ENCODE data around the gene GRPEL1.

The GRPEL1 gene

DNA sequence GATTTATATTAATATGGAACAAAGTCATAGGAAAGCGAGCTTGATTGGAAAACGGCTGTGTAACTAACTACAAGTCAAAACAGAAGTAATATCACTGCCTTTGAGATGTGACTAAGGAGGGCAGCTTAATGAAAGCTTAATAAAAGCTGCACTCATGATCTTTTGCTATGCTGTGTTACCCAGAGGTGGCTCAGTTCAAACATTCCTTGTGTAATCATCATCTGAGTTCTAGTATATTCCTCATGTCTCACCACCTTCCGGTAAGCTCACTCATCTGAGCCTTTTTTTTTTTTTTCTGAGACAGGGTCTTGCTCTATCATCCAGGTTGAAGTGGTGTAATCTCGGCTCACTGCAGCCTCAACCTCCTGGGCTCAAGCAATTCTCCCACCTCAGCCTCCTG lies 5.0 kb downstream of the GRPEL1 start:
- no peak for FAIRE-seq

DNA sequence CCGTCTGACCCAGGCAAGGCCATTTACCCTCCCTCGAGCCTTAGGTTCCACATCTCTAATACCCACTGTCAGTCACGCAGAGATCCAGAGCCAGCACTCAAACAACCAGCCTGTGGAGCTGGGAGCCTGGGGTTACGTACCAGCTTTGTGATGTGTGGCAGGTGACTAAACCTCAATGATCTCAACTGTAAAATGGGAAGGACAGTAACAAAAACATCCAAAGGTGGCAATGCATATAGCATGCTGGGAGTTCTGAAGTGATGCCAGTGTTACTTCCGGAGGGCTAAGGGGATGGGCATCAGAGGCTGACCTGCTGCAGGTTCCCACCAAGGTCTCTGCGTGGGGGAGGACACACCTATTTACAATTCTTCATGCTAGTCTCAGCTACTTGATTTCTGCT lies 6.0 kb downstream of the GRPEL1 start:
- no peak for FAIRE-seq

DNA sequence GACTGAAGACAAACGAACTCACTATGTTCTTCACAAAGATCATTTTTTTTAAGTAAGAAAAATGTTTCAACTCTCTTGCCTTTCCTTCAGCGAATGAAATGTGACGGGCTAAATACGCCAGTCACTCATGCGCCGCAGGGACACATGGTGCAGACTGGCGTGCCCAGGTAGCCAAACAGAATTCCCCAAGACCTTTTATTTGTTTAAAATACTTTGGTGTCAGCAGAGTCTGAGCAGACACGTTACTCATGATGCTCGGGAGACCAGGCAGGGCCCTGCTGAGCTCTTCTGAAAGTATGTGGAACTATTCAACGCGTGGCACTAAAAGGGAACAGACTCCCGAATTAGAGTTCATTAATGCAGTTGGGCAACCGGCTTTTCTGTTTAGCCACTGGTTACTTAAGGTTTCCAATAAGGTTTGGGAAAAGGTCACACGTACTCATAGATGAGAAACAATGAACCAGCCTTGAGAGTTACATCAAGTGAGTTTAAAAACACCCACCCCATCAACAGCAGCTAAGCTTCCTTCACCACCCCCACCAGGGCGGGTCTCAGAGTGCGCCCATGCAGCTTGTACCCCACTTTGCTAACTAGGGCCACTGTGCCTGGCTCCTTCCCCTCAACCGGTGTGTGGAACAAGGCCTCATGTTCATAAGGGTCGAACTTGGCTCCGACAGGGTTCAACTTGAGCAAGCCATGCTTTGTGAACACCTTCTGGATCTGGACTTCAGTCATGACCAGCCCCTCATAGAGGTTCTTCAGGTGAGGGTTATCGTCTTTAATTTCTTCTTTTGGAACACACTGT lies 7.3 kb downstream of the GRPEL1 start:
- no peak for FAIRE-seq

DNA sequence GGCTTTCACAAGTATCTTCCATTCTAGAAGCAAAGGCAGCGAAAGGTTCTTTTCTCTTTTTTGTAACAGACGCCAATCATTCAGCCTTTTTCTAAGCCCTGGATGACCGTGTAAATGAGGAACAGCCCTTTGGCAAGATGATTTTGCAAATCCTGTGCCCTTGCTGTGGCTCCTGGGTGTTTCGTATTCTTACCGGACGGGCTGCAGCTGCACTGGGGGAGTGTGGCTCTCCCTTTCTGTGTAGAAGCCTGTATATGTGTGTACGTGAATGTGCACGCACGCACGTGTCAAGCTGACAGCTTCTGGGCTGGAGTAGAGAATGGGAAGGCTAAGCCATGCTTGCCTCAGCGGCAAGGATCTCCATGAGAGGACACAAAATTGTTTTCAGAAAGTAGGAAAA lies 8.2 kb downstream of the GRPEL1 start:
- no peak for FAIRE-seq

DNA sequence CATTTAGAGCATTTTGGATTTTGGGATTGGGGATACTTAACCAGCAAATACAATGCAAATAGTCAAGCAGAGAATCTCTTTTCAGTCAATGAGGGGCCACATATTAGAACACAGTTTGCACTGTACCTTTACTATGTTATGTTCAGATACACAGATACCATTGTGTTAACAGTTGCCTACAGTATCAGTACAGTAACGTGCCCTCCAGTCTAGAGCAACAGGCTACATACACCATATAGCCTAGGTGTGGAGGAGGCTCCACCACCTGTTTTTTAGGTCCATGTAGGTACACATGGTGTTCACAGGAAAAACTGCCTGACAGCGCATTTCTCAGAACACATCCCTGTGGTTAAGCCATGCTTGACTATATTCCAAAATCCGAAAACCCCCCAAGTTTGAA lies 9.1 kb downstream of the GRPEL1 start:
- no peak for FAIRE-seq

DNA sequence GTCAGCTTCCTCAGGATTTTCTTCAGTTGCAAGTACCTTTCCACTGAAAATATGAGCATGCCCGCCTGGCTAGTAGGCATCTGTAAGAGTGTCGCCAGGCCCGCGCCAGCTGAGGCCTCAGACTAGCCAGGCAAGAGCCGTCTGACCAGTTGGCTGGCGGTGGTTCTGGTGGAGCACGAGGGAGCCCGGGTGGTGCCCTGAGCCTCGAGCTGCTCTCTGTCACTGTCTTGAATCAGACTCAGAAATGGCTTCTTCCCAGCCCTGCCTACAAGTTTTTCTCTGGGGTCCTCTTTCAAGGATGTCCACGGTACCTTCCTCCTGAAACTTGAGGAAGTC lies 11.9 kb downstream of the GRPEL1 start:
- no peak for FAIRE-seq

DNA sequence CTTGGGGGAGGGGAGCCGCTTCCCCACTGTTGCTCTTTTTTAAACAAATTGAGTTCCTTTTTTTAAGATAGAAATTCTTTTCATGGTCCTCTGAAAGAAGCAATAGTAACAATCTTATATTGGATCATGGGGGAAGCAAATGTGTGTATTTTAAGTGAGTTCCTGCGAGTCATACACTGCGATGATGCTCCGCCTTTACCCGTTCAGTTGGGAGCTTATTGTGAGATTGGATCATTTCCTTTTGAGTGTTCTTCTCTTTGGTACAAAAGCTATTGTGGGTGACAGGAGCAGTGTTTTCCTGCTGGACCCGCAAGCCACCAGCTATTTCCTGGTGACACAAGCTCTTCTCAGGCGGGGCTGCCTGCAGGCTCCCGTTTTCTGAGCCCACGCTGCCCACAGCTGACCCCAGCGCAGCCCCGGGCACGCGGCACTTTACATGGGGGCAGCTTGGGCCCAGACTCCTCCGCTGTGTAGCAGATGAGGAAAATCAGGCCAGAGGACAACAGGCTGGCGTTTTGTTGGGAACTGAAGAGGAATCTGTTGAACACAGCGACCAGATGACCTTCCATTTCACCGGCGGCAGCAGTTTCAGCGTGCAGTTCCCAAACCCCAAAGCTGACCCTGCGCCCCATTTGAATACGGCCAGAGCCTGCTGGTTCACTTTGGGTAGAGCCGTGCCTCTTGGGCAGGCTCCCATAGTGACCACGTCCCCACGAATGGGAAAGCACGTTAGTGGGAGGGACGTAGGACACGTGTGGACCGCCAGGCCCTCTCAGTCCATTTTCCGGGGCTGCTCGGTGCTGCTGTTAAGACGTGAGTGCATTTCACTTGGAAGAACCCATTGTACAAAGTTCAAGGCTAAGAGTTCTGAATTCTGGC lies 12.5 kb downstream of the GRPEL1 start:
- no peak for FAIRE-seq

DNA sequence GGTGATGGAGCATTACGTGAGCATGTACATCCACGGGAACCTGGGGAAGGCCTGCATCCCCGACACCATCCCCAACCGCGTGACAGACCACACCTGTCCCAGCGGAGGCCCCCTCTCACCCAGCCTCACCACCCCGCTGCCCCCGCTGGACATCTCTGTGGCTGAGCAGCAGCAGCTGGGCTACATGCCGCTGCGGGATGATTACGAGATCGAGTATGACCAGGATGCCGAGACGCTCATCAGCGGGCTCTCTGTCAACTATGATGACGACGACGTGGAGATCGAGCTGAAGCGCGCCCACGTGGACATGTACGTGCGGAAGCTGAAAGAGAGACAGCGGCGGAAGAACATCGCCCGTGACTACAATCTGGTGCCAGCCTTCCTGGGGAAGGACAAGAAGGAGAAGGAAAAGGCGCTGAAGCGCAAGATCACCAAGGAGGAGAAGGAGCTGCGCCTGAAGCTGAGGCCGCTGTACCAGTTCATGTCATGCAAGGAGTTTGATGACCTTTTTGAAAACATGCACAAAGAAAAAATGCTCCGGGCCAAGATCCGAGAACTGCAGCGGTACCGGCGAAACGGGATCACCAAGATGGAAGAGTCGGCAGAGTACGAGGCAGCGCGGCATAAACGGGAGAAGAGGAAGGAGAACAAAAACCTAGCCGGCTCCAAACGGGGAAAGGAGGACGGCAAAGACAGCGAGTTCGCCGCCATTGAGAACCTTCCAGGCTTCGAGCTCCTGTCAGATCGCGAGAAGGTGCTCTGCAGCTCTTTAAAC lies 13.6 kb downstream of the GRPEL1 start:
- FAIRE-seq, result no peak

DNA sequence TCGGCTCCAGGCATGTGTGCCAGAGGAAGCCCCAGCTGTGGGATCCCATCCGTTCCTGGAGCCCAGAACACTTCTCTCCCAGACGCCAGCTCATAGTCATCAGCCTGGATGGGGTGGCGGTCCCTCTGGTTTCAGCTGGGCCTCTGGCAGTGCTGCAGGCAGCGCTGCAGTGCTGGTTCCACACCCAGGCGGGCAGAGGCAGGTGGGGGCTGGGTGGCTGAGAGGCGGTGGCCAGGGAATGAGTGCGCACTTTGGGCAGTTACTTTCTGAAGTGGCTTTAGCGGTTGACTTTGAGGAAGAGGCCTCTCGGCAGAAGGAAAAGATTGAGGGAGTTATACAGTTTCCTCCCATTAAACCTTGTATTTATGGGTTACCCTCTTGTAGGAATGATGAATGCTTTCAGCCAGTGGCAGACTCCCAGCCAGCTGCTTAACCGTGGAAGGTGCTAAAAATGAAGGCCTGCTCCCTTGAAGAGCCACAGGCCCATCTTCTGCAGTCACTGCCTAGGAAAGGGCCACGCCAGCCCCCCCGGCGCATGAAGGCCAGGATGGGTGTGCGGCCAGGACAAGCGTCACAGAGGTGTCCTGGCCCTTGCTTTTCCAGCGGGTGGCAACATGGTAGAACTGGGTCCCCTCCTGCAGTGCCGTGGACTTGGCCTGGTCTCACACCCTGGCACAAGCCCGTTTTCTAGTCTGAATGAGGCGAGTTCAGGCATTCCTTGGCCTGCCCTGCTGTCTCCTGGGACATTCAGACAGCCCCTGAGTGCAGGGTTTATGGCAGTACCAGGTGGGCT lies 14.7 kb downstream of the GRPEL1 start:
- no peak for FAIRE-seq

DNA sequence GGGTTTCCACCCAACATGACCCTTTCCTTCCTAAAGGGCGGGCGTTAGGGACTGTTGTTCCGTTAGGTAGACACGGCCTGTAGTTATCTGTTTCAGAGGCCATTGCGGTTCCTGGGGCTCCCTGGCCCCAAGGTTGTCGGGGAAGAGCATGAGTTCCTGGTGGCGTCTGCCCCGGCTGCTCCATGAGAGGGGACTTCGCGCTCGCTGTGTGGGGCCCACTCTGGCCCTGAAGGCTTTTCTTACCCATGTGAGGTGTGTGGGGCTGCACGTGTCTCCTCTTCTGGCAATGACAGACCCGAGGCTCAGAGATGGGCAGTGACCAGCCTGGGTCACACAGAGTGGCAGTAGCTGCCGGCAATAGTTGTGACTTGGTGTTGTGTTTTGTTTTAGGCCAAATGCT lies 15.6 kb downstream of the GRPEL1 start:
- FAIRE-seq, result no peak

DNA sequence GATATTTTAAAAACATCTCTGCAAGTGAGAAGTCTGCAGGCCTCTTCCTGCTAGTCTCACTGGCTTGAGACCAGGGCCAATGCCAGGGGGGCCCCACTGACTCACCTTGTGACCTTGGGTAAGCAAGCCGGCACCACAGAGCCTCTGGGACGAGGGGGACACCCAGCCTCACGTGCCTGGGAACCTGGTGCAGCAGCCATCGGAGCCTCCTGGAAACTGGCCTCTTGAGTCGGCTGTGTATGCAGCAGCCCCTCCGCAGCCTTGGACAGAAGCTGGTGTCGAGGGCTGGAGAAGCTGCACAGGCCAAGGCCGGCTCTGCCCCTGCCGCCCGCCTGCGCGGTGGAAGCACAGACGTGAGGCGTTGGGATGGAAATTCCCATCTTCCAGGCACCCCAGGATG lies 16.0 kb downstream of the GRPEL1 start:
- FAIRE-seq, result no peak

DNA sequence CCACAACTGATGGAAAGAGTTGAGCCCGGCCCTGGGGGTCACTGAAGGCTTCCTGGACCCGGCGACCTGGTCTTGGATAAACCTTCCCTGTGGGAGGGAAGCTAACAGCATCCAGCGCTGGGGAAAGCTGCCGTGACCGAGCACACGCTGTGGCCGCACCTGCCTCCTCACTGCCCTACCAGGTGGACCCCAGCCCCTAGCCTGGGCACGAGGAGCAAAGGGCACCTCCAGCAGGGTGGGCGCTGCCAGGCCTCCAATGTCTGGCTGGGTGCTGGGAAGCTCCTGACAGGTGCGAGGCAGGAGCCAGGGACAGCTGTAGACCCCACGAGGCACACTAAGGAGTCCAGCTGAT lies 16.7 kb downstream of the GRPEL1 start:
- FAIRE-seq, result no peak

DNA sequence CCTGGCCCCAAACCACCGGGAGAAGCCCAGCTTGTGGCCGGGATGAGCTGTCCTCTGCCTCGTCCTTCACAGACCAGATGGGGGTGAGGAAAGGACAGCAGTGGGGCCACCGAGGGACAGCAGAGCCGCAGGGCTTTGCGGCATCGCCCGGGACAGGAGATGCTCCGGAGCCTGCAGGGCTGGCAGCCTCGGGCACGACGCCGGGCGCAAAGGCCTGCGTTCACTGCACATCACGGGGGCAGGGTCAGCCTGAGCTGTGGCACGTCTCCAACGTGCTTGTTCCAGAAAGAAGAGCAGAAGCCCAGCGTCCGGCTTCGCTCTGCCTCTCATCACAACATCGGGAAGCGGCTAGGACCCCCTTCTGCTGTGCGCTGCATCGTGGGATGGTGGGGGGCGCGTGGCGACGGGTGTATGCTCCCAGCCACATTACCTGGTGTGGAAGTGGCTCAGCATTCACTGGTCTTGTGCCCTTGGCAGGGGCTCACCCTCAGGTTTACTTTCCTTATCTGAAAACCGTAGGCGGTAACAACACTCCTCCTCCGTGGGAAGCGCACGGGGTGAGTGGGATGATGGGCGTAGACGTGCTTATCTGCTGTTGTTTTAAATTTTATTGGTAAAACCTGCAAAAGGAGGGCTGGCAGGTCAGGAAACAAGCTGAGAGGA lies 17.3 kb downstream of the GRPEL1 start:
- no peak for FAIRE-seq

DNA sequence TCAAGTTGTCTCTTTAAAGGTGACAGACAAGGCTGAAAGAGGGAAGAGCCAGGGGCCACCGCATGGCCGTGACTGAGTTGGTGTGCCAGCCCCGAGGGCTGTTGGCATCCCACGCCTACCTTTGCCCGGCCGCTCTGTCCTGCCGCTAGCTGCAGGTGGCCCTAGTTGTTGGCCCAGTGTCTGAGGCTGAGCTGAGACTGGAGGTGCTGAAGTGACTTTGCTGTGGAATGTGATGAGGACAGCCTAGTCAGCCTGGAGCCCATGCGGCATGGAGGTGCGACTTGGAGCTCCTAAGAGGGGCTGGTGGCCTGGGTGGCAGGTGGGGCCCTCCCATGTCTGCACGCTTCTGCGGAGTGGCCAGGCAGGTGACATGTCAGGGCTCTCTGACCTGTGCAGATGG lies 18.1 kb downstream of the GRPEL1 start:
- FAIRE-seq, result no peak

DNA sequence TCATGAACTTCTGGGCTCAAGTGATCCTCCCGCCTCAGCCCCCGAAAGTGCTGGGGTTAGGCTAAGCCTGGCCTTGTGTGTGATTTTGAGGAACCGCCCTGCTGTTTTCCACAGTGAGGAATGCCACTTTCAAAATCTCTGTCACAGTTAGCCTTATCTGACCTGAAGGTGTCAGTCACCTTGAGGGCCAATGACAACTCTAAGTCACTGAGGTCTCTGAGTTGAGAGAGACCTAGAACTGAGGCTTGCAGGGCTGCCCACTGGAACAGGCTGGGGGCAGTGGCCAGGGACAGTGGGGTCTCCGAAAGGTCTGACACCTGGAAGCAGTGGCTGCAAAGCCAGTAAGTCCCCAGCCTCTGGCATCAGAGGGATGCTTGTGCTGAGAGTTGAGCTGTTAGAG lies 18.6 kb downstream of the GRPEL1 start:
- FAIRE-seq, result no peak

DNA sequence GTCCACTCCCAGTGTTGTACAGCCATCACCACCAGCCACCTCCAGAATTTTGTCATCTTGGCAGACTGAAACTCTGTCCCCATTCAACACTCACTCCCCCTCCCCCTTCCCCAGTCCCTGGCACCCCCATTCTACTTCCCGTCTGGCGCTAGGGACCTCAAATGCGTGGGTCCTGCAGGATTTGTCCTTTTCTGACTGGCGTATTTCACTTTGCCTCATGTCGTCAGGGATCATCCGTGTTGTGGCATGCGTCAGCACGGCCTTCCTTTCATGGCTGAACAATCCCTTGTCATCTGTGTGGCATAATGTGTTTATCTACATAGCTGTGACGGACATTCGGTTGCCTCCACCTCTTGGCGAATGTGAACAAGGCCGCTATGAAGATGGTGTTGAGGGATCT lies 19.2 kb downstream of the GRPEL1 start:
- FAIRE-seq, result no peak

DNA sequence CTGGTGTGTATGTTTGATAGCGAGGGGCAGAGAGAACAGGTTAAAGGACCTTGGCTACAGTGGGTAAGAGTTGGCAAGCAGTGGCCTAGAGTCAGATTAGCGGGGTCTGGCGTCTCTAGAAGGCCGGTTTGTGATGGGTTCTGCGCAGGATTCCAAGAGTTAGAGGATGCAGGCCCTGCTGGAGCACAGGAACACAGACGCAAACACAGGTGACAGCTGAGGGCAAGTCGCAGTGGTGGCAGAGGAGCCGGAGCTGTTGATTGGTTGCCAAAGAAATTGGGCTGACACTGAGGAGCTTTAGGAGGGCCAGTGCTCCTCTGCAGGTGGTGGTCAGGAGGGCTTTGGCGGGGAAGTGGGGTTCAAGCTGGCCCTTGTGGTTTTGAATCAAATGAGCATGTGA lies 20.9 kb downstream of the GRPEL1 start:
- no peak for FAIRE-seq

DNA sequence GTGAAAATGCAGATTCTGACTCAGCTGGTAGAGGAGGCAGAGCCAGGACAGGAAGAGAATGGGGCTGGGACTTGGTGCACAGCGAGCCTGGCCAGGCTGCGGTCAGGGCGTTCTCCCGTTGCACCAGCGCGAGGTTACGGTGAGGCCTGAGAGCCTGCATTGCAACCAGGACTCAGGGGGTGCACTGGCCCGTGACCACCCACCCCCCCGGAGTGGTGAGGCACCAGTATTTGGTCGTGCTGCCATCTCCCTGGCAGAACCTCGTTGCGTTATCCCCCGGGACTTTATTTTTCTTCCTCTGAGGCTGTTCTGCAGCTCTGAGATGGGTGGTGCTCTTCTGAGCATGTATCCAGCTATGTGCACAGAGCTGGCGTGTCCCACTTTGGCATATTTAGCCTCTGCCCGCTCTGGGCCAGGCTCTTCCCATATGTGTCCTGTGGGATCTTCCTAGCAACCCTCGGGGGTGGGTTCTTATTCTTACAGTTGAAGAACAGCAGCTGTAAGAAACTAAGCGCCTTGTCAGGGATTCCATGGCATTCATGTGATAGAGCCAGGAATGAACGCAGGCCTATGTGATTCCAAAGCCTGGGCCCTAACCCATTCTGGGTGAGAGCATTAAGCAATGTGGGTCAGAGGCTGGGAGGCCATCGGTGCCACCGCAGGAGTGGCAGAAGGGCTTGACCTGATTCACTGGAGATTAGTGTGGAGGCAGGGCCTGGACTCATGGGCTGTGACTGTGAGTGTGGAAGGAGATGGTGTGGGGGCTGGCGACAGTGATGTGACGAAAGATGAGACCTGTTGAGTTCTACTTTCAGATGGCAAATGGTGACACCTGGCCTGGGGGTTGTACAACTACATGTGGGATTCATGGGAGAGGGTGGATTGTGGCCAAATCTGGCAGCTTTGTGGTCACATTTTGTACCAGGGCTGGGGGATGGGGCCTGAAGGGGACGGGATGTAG lies 21.6 kb downstream of the GRPEL1 start:
- FAIRE-seq, result no peak

DNA sequence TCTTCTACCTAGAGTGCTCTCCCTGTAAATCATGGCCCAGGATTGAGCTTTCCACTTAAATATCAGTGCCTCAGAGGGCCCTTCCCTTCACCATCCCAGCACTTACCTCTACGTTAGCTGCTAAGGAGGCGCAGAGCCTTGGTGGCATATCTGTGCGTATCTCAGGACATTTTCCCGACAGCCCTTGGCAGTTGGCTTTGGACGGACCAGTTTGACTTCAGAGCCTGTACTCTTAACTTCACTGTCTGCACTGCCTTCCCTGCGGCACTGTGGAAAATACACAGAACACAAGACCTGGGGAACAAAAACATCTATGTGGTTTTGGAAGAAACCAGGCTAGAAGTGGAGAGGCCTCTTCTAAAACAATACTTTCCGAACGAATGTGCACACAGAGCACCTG lies 22.3 kb downstream of the GRPEL1 start:
- no peak for FAIRE-seq

DNA sequence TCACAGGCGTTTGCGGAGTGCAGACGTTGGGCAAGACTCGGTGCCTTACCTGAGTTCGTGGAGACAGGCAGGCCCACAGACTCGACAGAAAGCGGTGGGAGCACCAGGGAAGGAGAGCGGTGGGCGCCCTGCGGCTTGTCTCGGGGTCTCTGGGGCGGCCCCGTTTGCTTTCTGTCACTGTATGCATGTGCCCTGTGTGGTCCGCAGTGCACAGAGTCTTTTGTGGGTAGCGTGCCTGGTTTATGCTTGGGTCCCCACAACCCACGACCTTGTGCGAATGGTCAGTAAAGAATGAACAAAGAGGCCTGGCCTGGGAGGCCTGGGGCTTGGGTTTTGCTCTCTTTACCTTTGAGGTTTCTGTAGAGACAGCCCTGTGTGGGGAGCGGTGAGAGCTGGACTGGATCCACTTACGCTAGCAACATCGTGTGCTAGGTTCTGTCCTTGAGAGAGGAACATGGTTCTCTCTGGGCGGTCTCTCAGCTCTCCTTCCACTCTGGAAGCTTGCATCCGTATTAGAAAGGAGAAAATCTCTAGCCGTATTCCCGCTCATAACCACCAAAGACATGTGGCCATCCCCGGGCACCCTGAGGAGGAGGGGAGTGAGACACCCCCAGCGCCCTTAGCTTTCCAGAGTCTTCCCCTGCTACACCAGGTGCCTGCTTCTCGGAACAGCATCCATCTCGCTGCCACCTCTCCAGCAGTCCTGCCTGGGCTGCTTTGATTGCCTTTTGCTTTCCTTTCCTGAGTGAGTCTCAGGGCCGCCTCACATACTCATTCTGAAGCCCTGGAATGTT lies 23.5 kb downstream of the GRPEL1 start:
- FAIRE-seq, result no peak

Measured in colon (tissue), 2 donors.